Spleen (tissue), 11 donors: ENCODE measurements around the gene SEC14L3. TPM values are rescaled to one million over a fixed set of nuclear protein-coding genes. Genes with fewer than 3 reads are reported as not detected.

ENCODE experiments used
- DNase-seq: peaks from one replicate; pipeline ENCODE4 v3.0.0-alpha.2; 2020
- H3K27ac ChIP-seq, 8 donors: fragments of 200-600 bp; sonication (generic) in 7 of 8; 1 replicate in 4 of 8; 2 replicates in 4 of 8; pipeline versions ENCODE4 v1.5.0 to v1.8.0; 2016 to 2021; ENCODE audit warnings: inconsistent platforms in 4 of 8, mild to moderate bottlenecking in 4 of 8, moderate library complexity in 1 of 8
- H3K27me3 ChIP-seq, 7 donors: fragments of 200-600 bp; sonication (generic) in 6 of 7; replicated peaks in 1 of 7; 1 replicate in 4 of 7; 2 replicates in 3 of 7; pipeline versions ENCODE4 v1.5.0 to v1.8.0; 2016 to 2021; ENCODE audit warnings: inconsistent platforms in 3 of 7, mild to moderate bottlenecking in 1 of 7
- H3K36me3 ChIP-seq, 6 donors: fragments of 200-600 bp; sonication (generic) in 5 of 6; 1 replicate in 4 of 6; 2 replicates in 2 of 6; pipeline versions ENCODE4 v1.5.0 to v1.8.0; 2016 to 2021; ENCODE audit warnings: inconsistent platforms in 2 of 6
- H3K4me1 ChIP-seq, 6 donors: fragments of 200-600 bp; sonication (generic) in 5 of 6; 1 replicate in 3 of 6; 2 replicates in 3 of 6; pipeline versions ENCODE4 v1.5.0 to v1.8.0; 2016 to 2021; ENCODE audit warnings: inconsistent platforms in 3 of 6
- H3K4me3 ChIP-seq, 8 donors: fragments of 200-600 bp; sonication (generic) in 7 of 8; 1 replicate in 4 of 8; 2 replicates in 4 of 8; pipeline versions ENCODE4 v1.5.0 to v1.8.0; 2016 to 2021; ENCODE audit warnings: inconsistent platforms in 4 of 8, mild to moderate bottlenecking in 4 of 8, moderate library complexity in 2 of 8
- H3K9me3 ChIP-seq, 8 donors: fragments of 200-600 bp; sonication (generic) in 7 of 8; 1 replicate in 4 of 8; 2 replicates in 4 of 8; pipeline versions ENCODE4 v1.5.0 to v1.8.0; 2016 to 2021; ENCODE audit warnings: inconsistent platforms in 4 of 8
- CTCF ChIP-seq, 11 experiments: fragments of 200-600 bp in 7 of 11; fragments of 450-650 bp in 4 of 11; sonication (generic) in 4 of 11; IDR thresholded peaks in 8 of 11; conservative IDR thresholded peaks in 3 of 11; 1 replicate in 7 of 11; 2 replicates in 4 of 11; pipeline versions ENCODE4 v1.4.0 to v1.8.0; 2016 to 2021; ENCODE audit warnings: antibody characterized with exemption in 11 of 11, inconsistent platforms in 4 of 11, mild to moderate bottlenecking in 1 of 11
- POLR2A ChIP-seq, 3 donors: fragments of 450-650 bp; IDR thresholded peaks; one replicate each; pipeline ENCODE4 v1.5.1; 2017; ENCODE audit warnings: antibody characterized with exemption in 3 of 3, mild to moderate bottlenecking in 1 of 3
- POLR2AphosphoS5 ChIP-seq, 3 donors: sonication (generic); formaldehyde crosslinking; IDR thresholded peaks; one replicate each; pipeline ENCODE4 v1.5.1; 2017; ENCODE audit warnings: antibody characterized with exemption in 3 of 3
- WGBS, 5 donors: extraction: QIAGEN DNeasy Blood & Tissue Kit in 3 of 5; methylation state at CpG; one replicate each; pipeline versions ENCODE4 v1.1.5 to v1.1.7; 2013 to 2018; 5-methylcytosine and 5-hydroxymethylcytosine counted together
- intact Hi-C: fragments of 100-400 bp; cut with DNase I; formaldehyde crosslinking; loops from one replicate; pipeline ENCODE4 v1.15.0; 2023; ENCODE audit warnings: low total_unique reads
- polyA plus RNA-seq, 3 donors: library from polyadenylated mRNA; stranded (reverse); fragments of 200-250 nt; gene quantifications; one replicate each; pipeline ENCODE4 v1.2.1, GENCODE V29; 2013
- total RNA-seq, 7 donors: library from RNA; depleted of rRNA in 3 of 7; stranded (reverse); fragments of >200 nt in 3 of 7; fragmentation: NEBNext Ultra II Directional in 4 of 7; extraction: Animal tissue kit (Norgen Biotek cat#: 25700) in 4 of 7; gene quantifications; one replicate each; pipeline versions ENCODE4 v1.1.0 to v1.2.1, GENCODE V29; 2016 to 2021
- donor health status: healthy with polysubstance abuse.
- donor health status: DM: no; HTN: no; CAD: no; lungs with moderate emphysema.
- donor health status: DM: no; HTN: no; CAD: no.
- donor health status: Bipolar disorder and iron deficiency.
- donor health status: healthy.
- donor health status: DM: no; HTN: no; CAD: no.
- donor health status: DM: yes; HTN: yes; CAD: no.

Gene SEC14L3
- total and polyA plus RNA-seq, 10 donors = not detected

GRCh38 chr22:30435674-30436126, 36.1 kb downstream of the SEC14L3 start:
- WGBS, 5 donors = 35 to 57% (median 38%) methylated on average over 6 of the region's 6 CpGs
- TF ChIP-seq CTCF (IDR thresholded peaks at IDR 0.05 in 8 of 11, conservative IDR thresholded peaks at IDR 0.05 in 3 of 11) (peak in 9 of 11 experiments; percentile 37 to 72 (median 61)), POLR2A (IDR thresholded peaks at IDR 0.05) (peak in 1 of 3 donors; percentile 2), POLR2AphosphoS5 (IDR thresholded peaks at IDR 0.05) (peak; percentile 54 to 84 (median 74))
- H3K27me3 ChIP-seq = peaks cover 0 to 28% (median 0%) of the 10 kb centered on the region in 7 donors
- peak overlapping the region in 1 of 8 donors; percentile 50 for H3K4me3 ChIP-seq
- H3K4me1 ChIP-seq = peaks cover 0 to 10% (median 0%) of the 10 kb centered on the region in 6 donors
- peak overlapping the region; percentile 76 to 93 (median 82) for H3K27ac ChIP-seq
- no peaks in the 10 kb centered on the region for H3K36me3 ChIP-seq
- intact Hi-C loops = no loop called here
- peaks cover 0 to 19% (median 14%) of the 10 kb centered on the region in 8 donors for H3K9me3 ChIP-seq
- DNase-seq = peak; percentile 91

- 57 to 100% (median 74%) methylated on average over 1 of the region's 1 CpG; no CpG with 5 or more reads in 1 of the 5 donors for WGBS, 5 donors
These were observed 37.0 kb downstream of the SEC14L3 start for GRCh38 chr22:30434843-30435242.

GRCh38 chr22:30433773-30434172, 38.0 kb downstream of the SEC14L3 start:
- TF ChIP-seq CTCF (IDR thresholded peaks at IDR 0.05 in 8 of 11, conservative IDR thresholded peaks at IDR 0.05 in 3 of 11) = no peak
- no peak for TF ChIP-seq POLR2A (IDR thresholded peaks at IDR 0.05)
- TF ChIP-seq POLR2AphosphoS5 (IDR thresholded peaks at IDR 0.05) = no peak
- Histone ChIP-seq H3K9me3 (peaks cover 0 to 19% (median 14%) of the 10 kb centered on the region in 8 donors), H3K4me3 (no peak overlapping the region), H3K4me1 (peaks cover 0 to 10% (median 0%) of the 10 kb centered on the region in 6 donors), H3K27ac (no peak overlapping the region), H3K36me3 (peaks cover 0 to 13% (median 4%) of the 10 kb centered on the region in 6 donors), H3K27me3 (peaks cover 0 to 9% (median 0%) of the 10 kb centered on the region in 7 donors)
- DNase-seq = no peak
- 91 to 100% (median 97%) methylated on average over 1 of the region's 1 CpG; no CpG with 5 or more reads in 1 of the 5 donors for WGBS, 5 donors
- intact Hi-C loops = no loop called here

More at GRCh38 chr22:30434843-30435242, 37.0 kb downstream of the SEC14L3 start:
- Histone ChIP-seq H3K9me3 (peaks cover 0 to 19% (median 14%) of the 10 kb centered on the region in 8 donors), H3K4me1 (peaks cover 0 to 10% (median 0%) of the 10 kb centered on the region in 6 donors), H3K27me3 (peaks cover 0 to 20% (median 0%) of the 10 kb centered on the region in 7 donors), H3K27ac (peak overlapping the region; percentile 76 to 93 (median 82)), H3K4me3 (peak overlapping the region in 1 of 8 donors; percentile 50), H3K36me3 (peaks cover 0 to 3% (median 0%) of the 10 kb centered on the region in 6 donors)
- no peak for DNase-seq
- TF ChIP-seq CTCF (IDR thresholded peaks at IDR 0.05 in 8 of 11, conservative IDR thresholded peaks at IDR 0.05 in 3 of 11) (no peak), POLR2A (IDR thresholded peaks at IDR 0.05) (no peak), POLR2AphosphoS5 (IDR thresholded peaks at IDR 0.05) (no peak)
- intact Hi-C loops = no loop called here

GRCh38 chr22:30433227-30433626, 38.6 kb downstream of the SEC14L3 start:
- intact Hi-C loops = no loop called here
- 80 to 100% (median 92%) methylated on average over 2 to 3 of the region's 3 CpGs for WGBS, 5 donors
- TF ChIP-seq POLR2A (IDR thresholded peaks at IDR 0.05) = no peak
- TF ChIP-seq POLR2AphosphoS5 (IDR thresholded peaks at IDR 0.05) = no peak
- no peak overlapping the region for H3K4me3 ChIP-seq
- peaks cover 0 to 19% (median 8%) of the 10 kb centered on the region in 6 donors for H3K36me3 ChIP-seq
- no peak for DNase-seq
- peaks cover 0 to 19% (median 14%) of the 10 kb centered on the region in 8 donors for H3K9me3 ChIP-seq
- H3K4me1 ChIP-seq = peaks cover 0 to 10% (median 0%) of the 10 kb centered on the region in 6 donors
- H3K27ac ChIP-seq = no peak overlapping the region
- H3K27me3 ChIP-seq = peaks cover 0 to 4% (median 0%) of the 10 kb centered on the region in 7 donors
